OCI-LY7 (cell line): ENCODE results near the gene IL10RB. TPM values are rescaled to one million over a fixed set of nuclear protein-coding genes. Genes with fewer than 3 reads are reported as not detected.

Experiments
- BruUV-seq: library from RNA; stranded (reverse); fragments of 400-500 nt; replicated peaks from 2 replicates; lab custom pipeline; 2021; lab: Mats Ljungman, UMichigan
- CTCF ChIA-PET: fragments of 300-600 bp; sonication (Branson Sonifier 250); formaldehyde crosslinking; loops from one replicate; lab custom pipeline; 2022; ENCODE audit warnings: antibody characterized with exemption; ENCODE audit not compliant: unreplicated experiment; lab: Charles Lee
- POLR2A ChIA-PET: fragments of 300-600 bp; sonication (Branson Sonifier 250); formaldehyde crosslinking; loops from one replicate; lab custom pipeline; 2022; ENCODE audit warnings: antibody characterized with exemption; lab: Charles Lee
- DNase-seq: peaks from one replicate; pipeline ENCODE4 v3.0.0-alpha.2; 2015; ENCODE audit warnings: low spot score
- H2AFZ ChIP-seq: fragments of 200-600 bp; sonication (generic), shearing (Covaris generic); 2 replicates; pipeline ENCODE4 v1.6.1; 2014; ENCODE audit warnings: mild to moderate bottlenecking, antibody characterized with exemption, low read length, moderate library complexity
- H3K27ac ChIP-seq: fragments of 200-600 bp; sonication (generic); 2 replicates; pipeline ENCODE4 v1.5.1; 2014; ENCODE audit warnings: mixed run types, low read depth, mild to moderate bottlenecking, moderate library complexity, low read length, inconsistent platforms; ENCODE audit not compliant: poor library complexity, severe bottlenecking
- H3K36me3 ChIP-seq: fragments of 200-600 bp; sonication (generic); 2 replicates; pipeline ENCODE4 v1.6.1; 2014; ENCODE audit warnings: mild to moderate bottlenecking, antibody characterized with exemption, low read length, moderate library complexity, mixed read lengths; ENCODE audit not compliant: insufficient read depth
- H3K4me1 ChIP-seq: fragments of 200-600 bp; sonication (generic); 2 replicates; pipeline ENCODE4 v1.5.1; 2014; ENCODE audit warnings: mild to moderate bottlenecking, low read length; ENCODE audit not compliant: insufficient read depth, poor library complexity, severe bottlenecking
- H3K4me2 ChIP-seq: fragments of 200-600 bp; sonication (generic); 2 replicates; pipeline ENCODE4 v1.6.1; 2014; ENCODE audit warnings: mild to moderate bottlenecking, low read length
- H3K4me3 ChIP-seq: fragments of 200-600 bp; sonication (generic); 2 replicates; pipeline ENCODE4 v1.5.1; 2014; ENCODE audit warnings: mild to moderate bottlenecking, low read depth, low read length; ENCODE audit not compliant: poor library complexity, severe bottlenecking
- H3K79me2 ChIP-seq: fragments of 200-600 bp; sonication (generic); 2 replicates; pipeline ENCODE4 v1.6.1; 2016; ENCODE audit warnings: low read depth, mild to moderate bottlenecking, low read length, moderate library complexity, mixed read lengths; ENCODE audit not compliant: insufficient read depth
- H3K9me2 ChIP-seq: fragments of 200-600 bp; sonication (generic); 2 replicates; pipeline ENCODE4 v1.6.1; 2016; ENCODE audit warnings: mild to moderate bottlenecking, low read length, mixed read lengths; ENCODE audit not compliant: insufficient read depth
- H3K9me3 ChIP-seq: fragments of 200-600 bp; sonication (generic); 2 replicates; pipeline ENCODE4 v1.6.1; 2014; ENCODE audit warnings: mild to moderate bottlenecking, mixed run types, low read length, mixed read lengths
- H4K20me1 ChIP-seq: fragments of 200-600 bp; sonication (generic); 2 replicates; pipeline ENCODE4 v1.6.1; 2014; ENCODE audit warnings: mild to moderate bottlenecking, antibody characterized with exemption, low read length, moderate library complexity, mixed read lengths; ENCODE audit not compliant: insufficient read depth
- EZH2phosphoT487 ChIP-seq: fragments of 200-600 bp; sonication (generic); IDR thresholded peaks from 2 replicates; pipeline ENCODE4 v1.6.1; 2018; ENCODE audit warnings: low read depth, borderline replicate concordance, mild to moderate bottlenecking, mixed run types, antibody characterized with exemption, low read length, moderate library complexity, mixed read lengths
- intact Hi-C: fragments of 100-400 bp; cut with micrococcal nuclease; formaldehyde crosslinking; loops from one replicate; pipeline ENCODE4 v1.10.0; 2022; ENCODE audit not compliant: unreplicated experiment
- total RNA-seq, 2 experiments: library from RNA; depleted of rRNA in 1 of 2; stranded (reverse); fragments of >200 nt in 1 of 2; shearing (Covaris generic) in 1 of 2; gene quantifications; 2 replicates each; pipeline ENCODE4 v1.2.3, GENCODE V29; 2014 to 2022
- TF ChIP-seq, protein P1 (sequence below): fragments of 200-600 bp; sonication (generic); conservative IDR thresholded peaks from 2 replicates; pipeline ENCODE4 v1.5.1; 2014; ENCODE audit warnings: mild to moderate bottlenecking, antibody characterized with exemption, low read length, moderate library complexity, mixed read lengths

IL10RB gene
- total RNA-seq, 2 experiments from 2014 or later = 48.0 to 48.3 TPM

GRCh38 chr21:33273044-33273443 is 6.9 kb downstream of the IL10RB start:
- no TSS peak for BruUV-seq
- TF ChIP-seq, protein P1, sequence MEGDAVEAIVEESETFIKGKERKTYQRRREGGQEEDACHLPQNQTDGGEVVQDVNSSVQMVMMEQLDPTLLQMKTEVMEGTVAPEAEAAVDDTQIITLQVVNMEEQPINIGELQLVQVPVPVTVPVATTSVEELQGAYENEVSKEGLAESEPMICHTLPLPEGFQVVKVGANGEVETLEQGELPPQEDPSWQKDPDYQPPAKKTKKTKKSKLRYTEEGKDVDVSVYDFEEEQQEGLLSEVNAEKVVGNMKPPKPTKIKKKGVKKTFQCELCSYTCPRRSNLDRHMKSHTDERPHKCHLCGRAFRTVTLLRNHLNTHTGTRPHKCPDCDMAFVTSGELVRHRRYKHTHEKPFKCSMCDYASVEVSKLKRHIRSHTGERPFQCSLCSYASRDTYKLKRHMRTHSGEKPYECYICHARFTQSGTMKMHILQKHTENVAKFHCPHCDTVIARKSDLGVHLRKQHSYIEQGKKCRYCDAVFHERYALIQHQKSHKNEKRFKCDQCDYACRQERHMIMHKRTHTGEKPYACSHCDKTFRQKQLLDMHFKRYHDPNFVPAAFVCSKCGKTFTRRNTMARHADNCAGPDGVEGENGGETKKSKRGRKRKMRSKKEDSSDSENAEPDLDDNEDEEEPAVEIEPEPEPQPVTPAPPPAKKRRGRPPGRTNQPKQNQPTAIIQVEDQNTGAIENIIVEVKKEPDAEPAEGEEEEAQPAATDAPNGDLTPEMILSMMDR = no peak
- no peak for TF ChIP-seq EZH2phosphoT487
- Histone ChIP-seq H3K4me3 (no peak overlapping the region), H3K79me2 (peaks cover 14% of the 10 kb centered on the region; the same call in 1 of the 2 replicates), H3K27ac (no peak overlapping the region), H3K36me3 (peaks cover 84% of the 10 kb centered on the region), H4K20me1 (no peaks in the 10 kb centered on the region), H3K4me2 (no peak overlapping the region), H2AFZ (no peak overlapping the region), H3K4me1 (peaks cover 21% of the 10 kb centered on the region), H3K9me3 (0 out of 2 replicates have a peak, but pooled peaks cover under 1% of the 10 kb centered on the region), H3K9me2 (no peaks in the 10 kb centered on the region)
- no peak for DNase-seq
- CTCF ChIA-PET = interaction anchor here (1.4 kb wide), 1 partner anchor 26 kb away, joined by 4 read pairs; no protein-coding TSS in a partner anchor
- intact Hi-C loops = no loop called here
- POLR2A ChIA-PET = interaction anchor here (0.8 to 1.1 kb wide), 3 partner anchors 23 to 68 kb away, joined by 3 to 10 read pairs (median 5); no protein-coding TSS in a partner anchor

GRCh38 chr21:33278721-33279120 is 12.6 kb downstream of the IL10RB start:
- intact Hi-C loops = no loop called here
- Histone ChIP-seq H3K79me2 (no peaks in the 10 kb centered on the region), H3K4me1 (peaks cover 6% of the 10 kb centered on the region), H3K9me2 (no peaks in the 10 kb centered on the region), H3K4me3 (no peak overlapping the region), H3K4me2 (no peak overlapping the region), H3K9me3 (peaks cover 20% of the 10 kb centered on the region; the same call in 1 of the 2 replicates), H4K20me1 (no peaks in the 10 kb centered on the region), H3K36me3 (peaks cover 88% of the 10 kb centered on the region), H3K27ac (no peak overlapping the region), H2AFZ (no peak overlapping the region)
- BruUV-seq = no TSS peak
- TF ChIP-seq, protein P1 = no peak
- no peak for TF ChIP-seq EZH2phosphoT487
- POLR2A ChIA-PET = interaction anchor here (0.7 to 0.8 kb wide), 3 partner anchors 15 to 67 kb away, joined by 3 to 6 read pairs (median 3); no protein-coding TSS in a partner anchor
- no peak for DNase-seq
- CTCF ChIA-PET = no interaction called here

DNA sequence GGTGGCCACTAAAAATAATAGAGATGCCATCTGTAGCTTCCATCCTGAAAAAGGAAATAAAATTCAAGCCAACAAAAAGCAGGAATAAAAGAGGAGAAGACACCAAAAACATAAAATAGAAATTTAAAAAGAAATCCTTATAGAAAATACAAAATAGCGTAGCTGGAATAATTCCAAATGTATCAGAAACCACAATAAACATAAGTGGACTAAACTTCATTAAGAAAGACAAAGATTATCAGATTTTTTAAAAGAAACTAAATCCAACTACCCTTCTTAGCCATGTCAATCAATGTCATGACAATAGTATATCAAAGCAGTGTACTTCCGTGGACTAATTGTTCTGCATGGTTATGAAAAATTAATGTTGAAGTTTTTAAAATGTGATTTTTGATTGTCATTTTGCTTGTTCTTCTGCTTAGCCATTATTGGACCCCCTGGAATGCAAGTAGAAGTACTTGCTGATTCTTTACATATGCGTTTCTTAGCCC is 13.2 kb downstream of the IL10RB start:
- Histone ChIP-seq H3K4me1 (peaks cover 6% of the 10 kb centered on the region), H3K9me3 (peaks cover 20% of the 10 kb centered on the region; the same call in 1 of the 2 replicates), H3K4me3 (no peak overlapping the region), H3K36me3 (peaks cover 91% of the 10 kb centered on the region), H3K4me2 (no peak overlapping the region), H3K9me2 (no peaks in the 10 kb centered on the region), H4K20me1 (no peaks in the 10 kb centered on the region), H2AFZ (no peak overlapping the region), H3K79me2 (no peaks in the 10 kb centered on the region), H3K27ac (no peak overlapping the region)
- POLR2A ChIA-PET = interaction anchor here (0.7 to 0.8 kb wide), 2 partner anchors 15 to 40 kb away, joined by 3 to 6 read pairs; no protein-coding TSS in a partner anchor
- BruUV-seq = TSS peak; percentile 30
- TF ChIP-seq, protein P1 = no peak
- TF ChIP-seq EZH2phosphoT487 = no peak
- CTCF ChIA-PET = no interaction called here
- intact Hi-C loops = no loop called here
- no peak for DNase-seq
